ENCODE data around the gene TAS2R1.

- TF ChIP-seq CTCF (IDR thresholded peaks at IDR 0.05) (no peak), ZNF532 (CRISPR knock-in tag; IDR thresholded peaks at IDR 0.05; ENCODE audit: borderline replicate concordance) (no peak), ZNF512 (CRISPR knock-in tag; IDR thresholded peaks at IDR 0.05; ENCODE audit: borderline replicate concordance) (no peak), ATF1 (CRISPR knock-in tag; IDR thresholded peaks at IDR 0.05) (no peak), NFATC4 (CRISPR knock-in tag; IDR thresholded peaks at IDR 0.05) (no peak), MXD4 (CRISPR knock-in tag; IDR thresholded peaks at IDR 0.05; ENCODE audit: borderline replicate concordance) (no peak), ETV6 (CRISPR knock-in tag; IDR thresholded peaks at IDR 0.05) (no peak)
Observed at GRCh38 chr5:9653811-9654210, 23.7 kb upstream of the TAS2R1 start.
